ENCODE data around the gene PGF. TPM values are rescaled to one million over a fixed set of nuclear protein-coding genes. Genes with fewer than 3 reads are reported as not detected.

PGF gene
- total RNA-seq, 1 experiment from 2014 or later: 0.71 TPM

GRCh38 chr14:74948228-74949175, 6.9 kb downstream of the PGF start:
- in situ Hi-C loops (cut with HindIII; ENCODE audit: low pct_unique_long_range_greater_than_20kb, low sequenced_read_pairs): no loop called here
- no peak for DNase-seq (ENCODE audit: low read depth)

DNA sequence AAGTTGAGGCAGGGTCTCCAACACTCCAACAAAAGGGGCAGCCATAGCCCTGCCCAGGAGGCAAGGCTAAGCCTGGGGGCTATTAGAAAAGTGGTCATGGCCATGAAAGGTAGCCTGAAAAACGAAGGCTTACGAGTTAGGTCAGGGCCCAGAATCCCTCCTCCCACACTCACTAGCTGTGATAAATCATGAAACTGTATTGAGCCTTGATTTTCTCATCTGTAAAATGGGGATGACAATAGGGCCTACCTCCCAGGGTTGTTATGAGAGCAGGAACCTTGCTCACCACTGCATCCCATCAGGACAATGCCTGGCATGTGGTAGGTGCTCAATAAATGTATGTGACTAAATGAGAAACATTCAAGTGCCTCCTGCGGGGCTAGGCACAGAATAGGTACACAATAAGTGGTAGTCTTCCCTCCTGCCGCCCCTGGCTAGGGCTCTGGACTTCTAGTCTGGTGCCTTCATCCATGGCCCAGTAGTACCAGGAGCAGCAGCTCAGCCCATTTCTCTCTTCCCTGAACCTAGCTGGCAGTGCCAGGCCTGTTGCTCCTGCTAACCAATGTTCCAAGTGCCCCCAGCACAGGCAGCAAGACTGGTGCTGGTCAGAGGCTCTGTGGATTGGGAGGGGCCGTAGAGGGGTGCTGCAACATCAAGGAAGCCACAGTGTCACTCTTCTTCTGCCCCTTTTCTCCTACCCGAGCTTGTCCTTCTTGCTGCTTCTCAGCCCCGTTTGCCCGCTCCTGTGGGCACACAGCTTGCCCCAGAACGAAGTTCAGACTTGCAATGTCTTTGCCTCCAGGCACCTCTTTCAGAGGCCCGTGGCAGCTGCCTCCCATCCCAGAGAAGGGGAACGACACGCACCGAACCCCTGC, 7.8 kb downstream of the PGF start:
- no peak for DNase-seq (ENCODE audit: low read depth)
- in situ Hi-C loops (cut with HindIII; ENCODE audit: low pct_unique_long_range_greater_than_20kb, low sequenced_read_pairs): no loop called here

DNA sequence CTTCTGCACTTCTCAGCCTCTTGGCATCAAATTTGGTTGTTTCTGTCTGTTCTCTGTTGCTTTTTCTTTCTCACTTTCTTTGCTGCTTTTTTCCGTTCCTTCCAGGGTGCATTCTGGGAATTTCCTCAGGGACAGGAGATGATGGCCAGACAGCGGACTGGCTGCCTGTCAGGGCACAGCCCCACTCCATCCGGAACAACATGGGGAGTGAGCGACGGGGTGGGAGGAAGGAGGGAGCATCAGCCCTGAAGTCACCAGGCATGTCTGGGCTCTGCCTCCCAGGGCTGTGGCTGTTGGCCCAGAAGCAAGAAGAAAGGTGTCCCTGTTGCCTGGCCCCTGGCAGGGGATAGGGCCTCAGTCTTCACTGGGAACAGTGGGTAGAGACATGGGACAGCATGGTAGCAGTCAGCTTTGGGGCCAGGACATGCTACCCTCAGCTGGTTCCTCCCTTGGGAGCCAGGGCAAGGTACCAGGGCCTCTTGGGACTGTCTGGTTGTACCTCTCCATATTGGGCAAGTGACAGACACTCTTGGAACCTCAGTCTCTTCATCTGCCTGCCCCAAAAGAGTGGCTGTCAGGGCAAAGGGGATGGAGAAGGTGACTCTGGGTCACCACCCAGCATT, 8.6 kb downstream of the PGF start:
- no peak for DNase-seq (ENCODE audit: low read depth)
- in situ Hi-C loops (cut with HindIII; ENCODE audit: low pct_unique_long_range_greater_than_20kb, low sequenced_read_pairs): no loop called here

- peak; percentile 41 for DNase-seq (ENCODE audit: low read depth)
- in situ Hi-C loops (cut with HindIII; ENCODE audit: low pct_unique_long_range_greater_than_20kb, low sequenced_read_pairs): no loop called here
Observed at GRCh38 chr14:74945852-74946658, 9.3 kb downstream of the PGF start.

GRCh38 chr14:74945261-74945851, 10.0 kb downstream of the PGF start:
- in situ Hi-C loops (cut with HindIII; ENCODE audit: low pct_unique_long_range_greater_than_20kb, low sequenced_read_pairs): no loop called here
- no peak for DNase-seq (ENCODE audit: low read depth)

GRCh38 chr14:74942608-74943007, 12.8 kb downstream of the PGF start:
- no peak for DNase-seq (ENCODE audit: low read depth)
- in situ Hi-C loops (cut with HindIII; ENCODE audit: low pct_unique_long_range_greater_than_20kb, low sequenced_read_pairs): no loop called here

DNA sequence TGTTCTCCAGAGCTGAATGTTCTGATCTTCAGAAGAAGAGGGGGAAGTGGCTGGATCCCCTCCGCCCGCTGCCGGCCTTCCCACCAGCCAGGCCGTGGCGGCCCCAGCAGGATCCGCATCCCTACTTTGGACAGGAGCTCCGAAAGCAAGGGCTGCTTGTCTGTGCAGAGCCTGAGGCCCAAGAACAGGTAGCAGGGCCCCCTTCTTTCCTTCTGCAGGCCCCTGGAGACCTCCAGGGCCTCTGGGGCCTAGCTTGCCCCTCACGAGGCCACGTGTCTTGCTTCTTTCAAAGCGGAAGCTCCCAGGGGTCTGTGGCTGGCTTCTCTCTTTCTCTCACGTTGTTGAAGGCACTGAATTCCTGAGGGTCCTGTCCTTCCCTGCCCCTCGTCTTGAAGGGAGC, 13.2 kb downstream of the PGF start:
- in situ Hi-C loops (cut with HindIII; ENCODE audit: low pct_unique_long_range_greater_than_20kb, low sequenced_read_pairs): no loop called here

DNA sequence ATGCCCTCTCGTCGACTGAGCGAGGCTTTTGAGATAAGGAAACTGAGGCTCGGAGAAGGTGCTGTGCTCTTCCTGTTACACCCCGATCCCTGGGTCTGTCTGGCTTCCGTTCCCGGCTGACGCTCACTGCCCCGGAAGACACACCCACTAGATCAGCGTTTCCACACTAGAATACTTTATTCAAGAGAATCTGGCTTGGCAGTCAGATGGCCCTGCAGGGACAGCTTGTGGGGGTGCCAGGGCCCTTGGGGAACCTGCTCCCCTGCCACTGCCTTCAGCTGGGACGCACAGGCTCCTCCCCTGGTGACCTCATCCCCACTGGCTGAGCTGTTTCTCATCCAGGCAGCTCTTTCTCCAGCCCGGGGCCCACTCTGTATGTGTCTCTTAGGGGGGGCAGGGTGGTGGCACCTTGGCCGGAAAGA, 13.7 kb downstream of the PGF start:
- in situ Hi-C loops (cut with HindIII; ENCODE audit: low pct_unique_long_range_greater_than_20kb, low sequenced_read_pairs): no loop called here
- no peak for DNase-seq (ENCODE audit: low read depth)

More for the DNA sequence above, 13.2 kb downstream of the PGF start:
- DNase-seq (ENCODE audit: low read depth): no peak

- in situ Hi-C loops (cut with HindIII; ENCODE audit: low pct_unique_long_range_greater_than_20kb, low sequenced_read_pairs): no loop called here
- DNase-seq (ENCODE audit: low read depth): no peak
Observed at GRCh38 chr14:74940956-74941565, 14.3 kb downstream of the PGF start.

DNA sequence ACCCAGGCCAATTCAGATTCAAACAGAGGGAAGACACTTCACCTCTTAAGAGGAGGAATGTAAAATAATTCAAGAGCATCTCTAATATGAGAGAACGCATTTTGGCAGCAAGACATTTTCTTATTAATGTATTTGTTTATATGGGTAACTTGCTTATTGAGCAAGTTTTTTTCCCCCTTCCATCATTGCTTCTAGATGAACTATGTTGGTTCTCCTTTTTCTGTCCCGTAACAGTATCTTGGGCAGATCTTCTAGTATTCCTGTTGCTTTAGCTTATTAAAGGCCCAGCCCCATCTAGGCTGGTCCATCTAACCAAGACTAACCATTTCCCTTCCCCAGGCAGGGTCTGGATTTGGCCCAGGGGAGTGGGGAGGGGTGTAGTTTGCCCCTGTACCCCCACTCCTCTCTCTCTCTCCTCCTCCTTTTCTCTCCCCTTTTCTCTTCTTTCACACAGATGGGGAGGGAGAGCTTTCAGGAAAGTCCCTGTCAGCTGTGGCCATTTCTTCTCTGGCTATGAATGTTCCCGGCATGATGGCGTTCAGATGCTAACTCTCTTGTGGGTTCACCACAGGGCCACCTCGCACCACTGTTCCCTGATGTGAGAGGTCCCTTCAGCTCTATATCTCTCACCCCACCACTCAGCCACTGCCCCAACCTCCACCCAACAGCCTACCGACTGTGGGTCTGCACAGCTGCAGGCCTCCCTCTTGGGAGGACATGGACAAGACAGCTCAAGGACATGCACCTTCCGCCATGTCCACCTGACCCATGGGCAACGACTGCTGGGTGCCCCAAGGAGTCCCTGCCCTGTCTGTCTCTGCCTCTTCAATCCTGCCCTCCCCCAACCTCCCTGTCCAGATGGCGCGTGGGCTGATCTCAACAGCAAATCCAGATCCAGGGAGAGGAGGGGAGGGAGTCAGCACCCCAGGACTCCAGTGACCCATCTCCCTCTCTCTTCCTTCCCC, 16.6 kb downstream of the PGF start:
- in situ Hi-C loops (cut with HindIII; ENCODE audit: low pct_unique_long_range_greater_than_20kb, low sequenced_read_pairs): no loop called here
- no peak for DNase-seq (ENCODE audit: low read depth)

DNA sequence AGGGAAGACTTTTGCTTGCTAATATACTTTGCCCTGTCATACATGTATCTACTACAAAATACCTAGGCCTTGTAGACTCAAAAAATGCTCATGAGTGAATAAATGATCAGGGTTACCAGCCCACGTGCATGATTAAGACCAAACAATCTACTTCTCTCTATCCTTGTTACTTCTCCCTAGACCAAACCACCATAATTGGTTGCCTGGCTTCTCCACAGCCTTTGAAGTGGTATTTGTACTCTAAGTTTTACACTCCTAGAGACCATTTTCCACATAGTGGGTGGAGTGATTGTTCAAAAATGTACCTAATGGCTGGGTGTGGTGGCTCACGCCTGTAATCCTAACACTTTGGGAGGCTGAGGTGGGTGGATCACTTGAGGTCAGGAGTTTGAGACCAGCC, 18.2 kb downstream of the PGF start:
- DNase-seq (ENCODE audit: low read depth): no peak
- in situ Hi-C loops (cut with HindIII; ENCODE audit: low pct_unique_long_range_greater_than_20kb, low sequenced_read_pairs): no loop called here

GRCh38 chr14:74936731-74937130, 18.7 kb downstream of the PGF start:
- no peak for DNase-seq (ENCODE audit: low read depth)
- in situ Hi-C loops (cut with HindIII; ENCODE audit: low pct_unique_long_range_greater_than_20kb, low sequenced_read_pairs): no loop called here

GRCh38 chr14:74936151-74936550, 19.2 kb downstream of the PGF start:
- DNase-seq (ENCODE audit: low read depth): no peak
- in situ Hi-C loops (cut with HindIII; ENCODE audit: low pct_unique_long_range_greater_than_20kb, low sequenced_read_pairs): no loop called here

DNA sequence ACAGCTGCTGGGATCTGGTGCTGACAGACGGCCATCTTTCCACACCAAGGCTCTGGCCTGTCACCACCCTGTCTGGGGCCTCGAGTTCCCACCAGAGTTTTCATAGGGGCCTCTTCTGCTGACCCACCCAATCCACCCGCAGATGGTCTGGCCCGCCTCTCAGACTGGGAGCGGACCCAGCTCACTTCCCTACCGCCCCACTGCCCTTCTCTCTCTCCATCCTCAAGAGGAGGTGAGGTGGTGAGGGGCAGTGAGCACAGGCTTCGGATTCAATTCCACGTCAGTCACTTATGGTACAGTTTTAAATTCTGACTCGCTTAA, 20.1 kb downstream of the PGF start:
- in situ Hi-C loops (cut with HindIII; ENCODE audit: low pct_unique_long_range_greater_than_20kb, low sequenced_read_pairs): no loop called here
- no peak for DNase-seq (ENCODE audit: low read depth)

DNA sequence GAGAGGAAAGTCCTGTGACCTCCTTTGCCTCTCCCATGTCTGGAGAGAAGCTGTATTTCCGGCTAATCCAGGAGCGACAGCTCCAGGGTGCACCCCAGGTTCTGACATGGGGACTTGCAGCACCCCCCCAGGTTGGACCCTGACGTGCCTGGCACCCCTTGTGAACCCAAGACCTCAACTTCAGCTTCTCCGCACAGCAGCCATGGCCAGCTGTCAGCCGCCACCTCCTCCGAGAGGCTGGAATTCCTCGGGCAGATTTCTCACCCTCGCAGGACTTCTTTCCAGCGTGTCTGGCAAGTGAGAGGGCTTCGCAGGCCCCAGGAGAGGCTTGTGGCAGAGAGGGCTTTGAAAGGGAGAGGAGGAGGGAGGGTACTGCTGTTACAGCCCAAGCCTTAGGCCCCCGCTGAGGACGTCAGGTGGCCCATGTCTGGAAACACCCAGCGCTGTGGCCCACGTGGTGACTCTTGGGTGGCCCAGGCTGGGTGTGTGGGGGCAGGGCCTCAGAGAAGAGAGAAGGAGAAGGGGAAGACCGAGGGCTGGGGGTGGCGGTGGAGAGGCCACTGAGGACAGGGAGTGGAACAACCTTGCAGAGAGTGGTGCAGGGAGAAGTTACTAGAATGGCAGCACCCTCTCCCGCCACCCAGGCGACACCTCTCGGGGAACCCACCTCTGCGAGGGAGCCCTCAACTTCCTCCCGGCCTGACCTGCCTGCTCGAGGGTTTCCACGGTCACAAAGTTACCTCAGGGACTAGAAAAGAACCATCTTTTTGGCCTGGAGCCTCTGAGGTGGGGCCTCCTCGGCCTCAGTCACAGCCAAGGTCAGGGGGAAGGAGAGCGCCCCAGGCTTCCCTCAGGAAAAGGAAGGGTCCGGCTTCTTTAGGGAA, 20.7 kb downstream of the PGF start:
- no peak for DNase-seq (ENCODE audit: low read depth)
- in situ Hi-C loops (cut with HindIII; ENCODE audit: low pct_unique_long_range_greater_than_20kb, low sequenced_read_pairs): no loop called here

All from Caki2 (cell line).